ENCODE measurements around the gene NEXN. TPM values are rescaled to one million over a fixed set of nuclear protein-coding genes. Genes with fewer than 3 reads are reported as not detected.
"Not testable (repeated sequence)": the region's sequence is repeated elsewhere in the genome, so short reads cannot be mapped to it uniquely, and the experiment has no call there.

NEXN gene
- total RNA-seq, 1 experiment from 2014 or later: 1.7 TPM

DNA sequence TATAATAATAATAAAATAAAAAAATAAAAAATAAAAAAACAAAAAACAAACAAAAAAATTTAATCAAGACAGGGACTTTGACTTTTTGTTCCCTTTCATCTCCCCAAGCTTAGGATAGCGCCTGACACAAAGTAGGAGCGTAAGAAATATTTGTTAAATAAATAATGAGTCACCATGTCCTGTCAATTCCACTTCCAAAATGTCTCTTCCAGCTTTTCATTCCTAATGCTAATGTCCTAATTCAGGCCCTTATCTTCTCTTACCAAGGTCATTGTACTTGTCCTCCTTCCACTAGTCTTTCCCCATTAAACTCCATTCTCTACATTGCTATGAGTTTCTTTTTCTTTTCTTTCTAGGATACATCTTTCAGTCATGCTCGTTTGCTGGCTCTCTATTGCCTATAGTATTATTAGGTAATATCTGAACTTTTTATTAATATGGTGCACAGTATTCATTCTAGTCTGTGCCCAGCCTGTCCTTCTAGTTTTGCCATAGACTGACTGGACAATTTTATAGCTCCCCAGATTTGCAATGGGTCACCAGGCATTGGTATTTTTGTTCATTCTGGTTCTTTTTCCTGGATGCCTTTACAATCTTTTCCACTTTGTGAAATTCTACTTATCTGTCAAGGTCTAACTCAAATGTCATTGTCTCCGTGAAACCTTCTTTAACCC lies 11.4 kb downstream of the NEXN start:
- in situ Hi-C loops (cut with HindIII; ENCODE audit: low pct_unique_long_range_greater_than_20kb, low sequenced_read_pairs): no loop called here
- no peak for DNase-seq (ENCODE audit: low read depth)

DNA sequence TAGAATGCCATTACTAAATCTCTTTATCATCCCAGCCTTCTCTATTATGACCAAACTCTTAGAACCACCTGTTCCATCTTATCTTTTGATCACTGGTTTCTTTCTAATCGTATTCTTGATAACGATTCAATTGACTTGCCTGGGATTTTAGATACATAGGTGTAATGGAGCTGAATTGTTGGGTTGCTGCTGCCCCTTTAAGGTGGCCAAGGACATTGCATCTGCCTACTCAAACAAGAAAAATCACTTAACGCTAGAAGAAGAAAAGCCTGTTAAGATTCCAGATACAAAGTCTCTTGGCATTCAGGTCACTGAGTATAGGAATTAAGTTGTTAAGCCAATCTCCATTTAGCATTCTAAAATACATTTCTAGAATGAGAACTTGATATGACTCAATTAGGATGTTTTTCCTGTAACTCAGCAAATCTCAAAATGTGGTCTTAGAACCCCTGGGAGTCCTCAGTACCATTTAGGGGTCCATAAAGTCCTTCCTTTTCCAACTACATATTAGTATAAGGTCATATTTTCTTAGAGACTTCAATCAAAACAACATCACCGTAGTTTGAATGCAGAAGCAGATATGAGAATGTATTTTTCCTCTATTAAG lies 12.4 kb downstream of the NEXN start:
- in situ Hi-C loops (cut with HindIII; ENCODE audit: low pct_unique_long_range_greater_than_20kb, low sequenced_read_pairs): no loop called here
- peak; percentile 35 for DNase-seq (ENCODE audit: low read depth)

- DNase-seq (ENCODE audit: low read depth): no peak
- in situ Hi-C loops (cut with HindIII; ENCODE audit: low pct_unique_long_range_greater_than_20kb, low sequenced_read_pairs): no loop called here
Observed at GRCh38 chr1:77905603-77906002, 17.2 kb downstream of the NEXN start.

GRCh38 chr1:77906019-77906545 lies 17.7 kb downstream of the NEXN start:
- DNase-seq (ENCODE audit: low read depth): no peak
- in situ Hi-C loops (cut with HindIII; ENCODE audit: low pct_unique_long_range_greater_than_20kb, low sequenced_read_pairs): no loop called here

GRCh38 chr1:77906624-77907023 lies 18.2 kb downstream of the NEXN start:
- in situ Hi-C loops (cut with HindIII; ENCODE audit: low pct_unique_long_range_greater_than_20kb, low sequenced_read_pairs): no loop called here
- DNase-seq (ENCODE audit: low read depth): no peak

DNA sequence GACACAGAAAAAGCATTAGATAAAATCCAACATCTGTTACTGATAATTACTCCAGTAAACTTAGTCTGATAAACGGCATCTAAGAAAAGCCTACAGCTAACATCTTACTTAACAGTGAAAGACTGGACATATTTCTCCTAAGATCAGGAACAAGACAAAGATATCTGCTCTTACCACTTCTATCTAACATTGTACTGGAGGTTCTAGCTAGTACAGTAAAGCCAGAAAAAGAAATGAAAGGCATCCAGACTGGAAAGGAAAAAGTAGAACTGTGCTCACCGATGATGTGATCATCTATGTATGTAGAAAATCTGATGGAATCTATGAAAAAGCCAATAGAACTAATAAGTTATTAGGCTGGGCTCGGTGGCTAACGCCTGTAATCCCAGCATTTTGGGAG lies 21.7 kb downstream of the NEXN start:
- in situ Hi-C loops (cut with HindIII; ENCODE audit: low pct_unique_long_range_greater_than_20kb, low sequenced_read_pairs): no loop called here

GRCh38 chr1:77918918-77919317 lies 30.5 kb downstream of the NEXN start:
- DNase-seq (ENCODE audit: low read depth); in situ Hi-C loops (cut with HindIII; ENCODE audit: low pct_unique_long_range_greater_than_20kb, low sequenced_read_pairs): not testable (repeated sequence)

More for the DNA sequence above, 21.7 kb downstream of the NEXN start:
- no peak for DNase-seq (ENCODE audit: low read depth)

- DNase-seq (ENCODE audit: low read depth): no peak
- in situ Hi-C loops (cut with HindIII; ENCODE audit: low pct_unique_long_range_greater_than_20kb, low sequenced_read_pairs): no loop called here
Observed at GRCh38 chr1:77925518-77925917, 37.1 kb downstream of the NEXN start.

DNA sequence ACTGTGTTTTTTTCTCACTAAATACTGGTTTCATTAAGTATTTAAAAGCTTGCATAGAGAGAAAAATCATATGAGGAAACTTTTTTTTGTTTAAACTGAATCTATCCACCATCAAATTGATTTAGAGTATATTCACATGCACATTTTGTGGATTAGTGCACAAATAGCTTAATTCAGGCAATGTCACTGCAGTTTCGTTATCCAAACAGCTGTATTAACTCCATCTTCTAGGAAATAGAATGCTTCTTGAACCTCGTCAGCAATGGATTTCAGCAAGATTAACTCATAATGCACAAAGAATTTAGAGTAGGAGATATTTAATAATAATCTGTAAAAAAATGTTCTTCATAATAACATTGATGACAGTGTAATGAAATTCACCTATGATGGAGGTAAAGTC lies 37.5 kb downstream of the NEXN start:
- no peak for DNase-seq (ENCODE audit: low read depth)
- in situ Hi-C loops (cut with HindIII; ENCODE audit: low pct_unique_long_range_greater_than_20kb, low sequenced_read_pairs): no loop called here

GRCh38 chr1:77926561-77927357 lies 38.3 kb downstream of the NEXN start:
- no peak for DNase-seq (ENCODE audit: low read depth)
- in situ Hi-C loops (cut with HindIII; ENCODE audit: low pct_unique_long_range_greater_than_20kb, low sequenced_read_pairs): no loop called here

DNA sequence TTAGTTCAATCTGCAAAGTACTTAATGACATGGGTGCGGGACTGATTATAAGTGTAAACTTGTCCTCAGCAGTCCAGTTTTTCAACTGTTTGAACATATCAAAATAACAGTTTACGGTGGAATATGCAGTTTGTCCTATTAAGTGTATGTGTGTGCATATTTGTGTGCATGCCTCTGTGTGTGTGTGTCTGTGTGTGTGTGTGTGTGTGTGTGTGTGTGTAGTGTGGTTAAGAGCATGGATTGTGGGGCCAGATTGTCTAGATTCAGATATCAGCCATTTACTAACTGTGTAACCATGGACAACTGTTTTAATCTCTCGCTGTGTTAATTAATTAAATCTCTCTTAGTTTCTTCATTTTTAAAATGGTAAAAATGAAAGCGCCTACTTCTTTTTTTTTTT lies 39.0 kb downstream of the NEXN start:
- no peak for DNase-seq (ENCODE audit: low read depth)
- in situ Hi-C loops (cut with HindIII; ENCODE audit: low pct_unique_long_range_greater_than_20kb, low sequenced_read_pairs): no loop called here

GRCh38 chr1:77929806-77930205 lies 41.4 kb downstream of the NEXN start:
- in situ Hi-C loops (cut with HindIII; ENCODE audit: low pct_unique_long_range_greater_than_20kb, low sequenced_read_pairs): no loop called here

DNA sequence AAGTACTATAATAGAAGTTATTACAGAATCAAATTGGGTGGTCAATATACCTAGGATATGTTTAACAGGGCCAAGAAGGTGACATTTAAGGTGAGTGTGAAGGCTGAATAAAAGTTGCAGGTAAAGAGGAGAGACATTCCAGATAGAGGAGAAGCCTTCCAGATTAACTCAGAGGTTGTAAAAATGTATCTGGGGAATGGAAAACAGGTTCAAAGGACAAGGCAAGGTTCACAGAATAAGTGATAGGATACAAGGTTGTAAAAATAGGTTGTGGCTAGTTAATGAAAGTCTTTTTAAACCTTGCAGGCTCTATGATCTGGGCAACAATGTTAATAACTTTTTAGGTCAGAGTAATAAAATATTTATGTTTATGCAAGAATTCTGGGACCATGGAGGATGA lies 50.2 kb downstream of the NEXN start:
- in situ Hi-C loops (cut with HindIII; ENCODE audit: low pct_unique_long_range_greater_than_20kb, low sequenced_read_pairs): no loop called here
- no peak for DNase-seq (ENCODE audit: low read depth)

More at GRCh38 chr1:77929806-77930205, 41.4 kb downstream of the NEXN start:
- no peak for DNase-seq (ENCODE audit: low read depth)

GRCh38 chr1:77940921-77941570 lies 52.6 kb downstream of the NEXN start:
- in situ Hi-C loops (cut with HindIII; ENCODE audit: low pct_unique_long_range_greater_than_20kb, low sequenced_read_pairs): no loop called here
- DNase-seq (ENCODE audit: low read depth): no peak

- in situ Hi-C loops (cut with HindIII; ENCODE audit: low pct_unique_long_range_greater_than_20kb, low sequenced_read_pairs): no loop called here
- no peak for DNase-seq (ENCODE audit: low read depth)
Observed at GRCh38 chr1:77942400-77943140, 54.1 kb downstream of the NEXN start.

- DNase-seq (ENCODE audit: low read depth): no peak
- in situ Hi-C loops (cut with HindIII; ENCODE audit: low pct_unique_long_range_greater_than_20kb, low sequenced_read_pairs): no loop called here
Observed at GRCh38 chr1:77945345-77945744, 56.9 kb downstream of the NEXN start.

DNA sequence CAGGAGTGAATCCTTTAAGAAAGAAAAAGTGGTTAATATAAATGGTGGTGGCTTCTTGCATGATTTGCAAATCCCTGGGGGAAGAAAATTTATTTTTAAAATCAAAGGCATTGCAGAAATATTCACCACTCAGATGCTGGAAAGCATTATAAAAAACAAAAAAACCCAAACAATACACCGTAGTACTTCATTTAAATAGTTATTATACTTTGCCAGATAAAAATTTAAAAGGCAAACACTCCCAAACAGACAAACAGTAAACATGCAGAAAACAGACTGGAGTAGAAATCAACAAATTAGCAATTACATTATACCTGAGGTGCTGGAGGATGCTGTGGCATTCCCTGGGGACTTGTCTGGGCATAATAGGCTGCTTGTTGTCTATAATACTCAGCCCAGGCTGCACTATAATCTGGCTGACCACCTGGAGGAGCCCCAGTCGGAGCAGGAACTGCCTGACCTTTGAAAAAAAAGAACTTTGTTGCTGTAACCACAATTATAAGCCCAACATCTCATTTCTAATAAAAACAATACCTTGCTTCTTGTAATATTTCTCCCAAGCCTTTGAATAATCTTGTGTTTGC lies 60.5 kb downstream of the NEXN start:
- no peak for DNase-seq (ENCODE audit: low read depth)
- in situ Hi-C loops (cut with HindIII; ENCODE audit: low pct_unique_long_range_greater_than_20kb, low sequenced_read_pairs): no loop called here

GRCh38 chr1:77950873-77951272 lies 62.4 kb downstream of the NEXN start:
- DNase-seq (ENCODE audit: low read depth): no peak
- in situ Hi-C loops (cut with HindIII; ENCODE audit: low pct_unique_long_range_greater_than_20kb, low sequenced_read_pairs): no loop called here
